ENCODE measurements around the gene NDUFV1. TPM values are rescaled to one million over a fixed set of nuclear protein-coding genes. Genes with fewer than 3 reads are reported as not detected.

Gene NDUFV1
- total RNA-seq, 1 experiment from 2014 or later: 216 TPM

- Mint-ChIP-seq H3K4me3 (ENCODE audit: low read depth, unreplicated experiment) (peak overlapping the region; percentile 1), H3K4me1 (ENCODE audit: low read depth, unreplicated experiment) (no peaks in the 10 kb centered on the region), H3K36me3 (ENCODE audit: insufficient read depth, unreplicated experiment) (peaks cover 11% of the 10 kb centered on the region), H3K9me3 (ENCODE audit: low read depth, unreplicated experiment) (no peaks in the 10 kb centered on the region), H3K27me3 (ENCODE audit: unreplicated experiment) (no peaks in the 10 kb centered on the region), H3K27ac (ENCODE audit: unreplicated experiment) (no peak overlapping the region)
- intact Hi-C loops (cut with micrococcal nuclease; ENCODE audit: unreplicated experiment): loop anchor here (2.0 kb wide), 1 partner anchor 26 kb away; no protein-coding TSS in a partner anchor
- DNase-seq: no peak
- CTCF ChIA-PET: interaction anchor here (1.0 kb wide), 1 partner anchor 14 kb away, joined by 3 read pairs; no protein-coding TSS in a partner anchor
- no TSS peak for BruUV-seq (replicated peaks)
- no peak for TF ChIP-seq CTCF (IDR thresholded peaks at IDR 0.05; ENCODE audit: unreplicated experiment)
These were observed 25.6 kb downstream of the NDUFV1 start for GRCh38 chr11:67632175-67632981.

GRCh38 chr11:67632982-67633755 lies 26.4 kb downstream of the NDUFV1 start:
- TF ChIP-seq CTCF (IDR thresholded peaks at IDR 0.05; ENCODE audit: unreplicated experiment): no peak
- Mint-ChIP-seq H3K4me1 (ENCODE audit: low read depth, unreplicated experiment) (no peaks in the 10 kb centered on the region), H3K4me3 (ENCODE audit: low read depth, unreplicated experiment) (no peak overlapping the region), H3K27ac (ENCODE audit: unreplicated experiment) (no peak overlapping the region), H3K27me3 (ENCODE audit: unreplicated experiment) (no peaks in the 10 kb centered on the region), H3K36me3 (ENCODE audit: insufficient read depth, unreplicated experiment) (peaks cover 11% of the 10 kb centered on the region), H3K9me3 (ENCODE audit: low read depth, unreplicated experiment) (no peaks in the 10 kb centered on the region)
- intact Hi-C loops (cut with micrococcal nuclease; ENCODE audit: unreplicated experiment): loop anchor here (2.0 kb wide), 1 partner anchor 26 kb away; no protein-coding TSS in a partner anchor
- DNase-seq: no peak
- CTCF ChIA-PET: no interaction called here
- no TSS peak for BruUV-seq (replicated peaks)

- TF ChIP-seq CTCF (IDR thresholded peaks at IDR 0.05; ENCODE audit: unreplicated experiment): no peak
- Mint-ChIP-seq H3K4me1 (ENCODE audit: low read depth, unreplicated experiment) (no peaks in the 10 kb centered on the region), H3K9me3 (ENCODE audit: low read depth, unreplicated experiment) (no peaks in the 10 kb centered on the region), H3K27ac (ENCODE audit: unreplicated experiment) (no peak overlapping the region), H3K4me3 (ENCODE audit: low read depth, unreplicated experiment) (no peak overlapping the region), H3K27me3 (ENCODE audit: unreplicated experiment) (no peaks in the 10 kb centered on the region), H3K36me3 (ENCODE audit: insufficient read depth, unreplicated experiment) (peaks cover 11% of the 10 kb centered on the region)
- DNase-seq: no peak
- CTCF ChIA-PET: no interaction called here
- no TSS peak for BruUV-seq (replicated peaks)
- intact Hi-C loops (cut with micrococcal nuclease; ENCODE audit: unreplicated experiment): loop anchor here (2.0 kb wide), 1 partner anchor 25 kb away; no protein-coding TSS in a partner anchor
These were observed 27.1 kb downstream of the NDUFV1 start for GRCh38 chr11:67633758-67634365.

- intact Hi-C loops (cut with micrococcal nuclease; ENCODE audit: unreplicated experiment): no loop called here
- CTCF ChIA-PET: no interaction called here
- Mint-ChIP-seq H3K36me3 (ENCODE audit: insufficient read depth, unreplicated experiment) (peaks cover 11% of the 10 kb centered on the region), H3K4me3 (ENCODE audit: low read depth, unreplicated experiment) (no peak overlapping the region), H3K4me1 (ENCODE audit: low read depth, unreplicated experiment) (no peaks in the 10 kb centered on the region), H3K9me3 (ENCODE audit: low read depth, unreplicated experiment) (no peaks in the 10 kb centered on the region), H3K27me3 (ENCODE audit: unreplicated experiment) (no peaks in the 10 kb centered on the region), H3K27ac (ENCODE audit: unreplicated experiment) (no peak overlapping the region)
- DNase-seq: no peak
- no TSS peak for BruUV-seq (replicated peaks)
- TF ChIP-seq CTCF (IDR thresholded peaks at IDR 0.05; ENCODE audit: unreplicated experiment): no peak
These were observed 27.9 kb downstream of the NDUFV1 start for GRCh38 chr11:67634366-67635230.

All from Calu3 (cell line).